Neural progenitor cell (in vitro differentiated cells): ENCODE results near the gene SERBP1.

Experiments
- EZH2 ChIP-seq: fragments of 200-600 bp; sonication (generic); IDR thresholded peaks from 2 replicates; pipeline ENCODE4 v1.6.1; 2017; ENCODE audit warnings: antibody characterized with exemption, mild to moderate bottlenecking, moderate library complexity
- TF ChIP-seq, protein P1 (sequence below): fragments of 200-600 bp; sonication (generic); IDR thresholded peaks from 2 replicates; pipeline ENCODE4 v1.5.1; 2017; ENCODE audit warnings: antibody characterized with exemption, mild to moderate bottlenecking

DNA sequence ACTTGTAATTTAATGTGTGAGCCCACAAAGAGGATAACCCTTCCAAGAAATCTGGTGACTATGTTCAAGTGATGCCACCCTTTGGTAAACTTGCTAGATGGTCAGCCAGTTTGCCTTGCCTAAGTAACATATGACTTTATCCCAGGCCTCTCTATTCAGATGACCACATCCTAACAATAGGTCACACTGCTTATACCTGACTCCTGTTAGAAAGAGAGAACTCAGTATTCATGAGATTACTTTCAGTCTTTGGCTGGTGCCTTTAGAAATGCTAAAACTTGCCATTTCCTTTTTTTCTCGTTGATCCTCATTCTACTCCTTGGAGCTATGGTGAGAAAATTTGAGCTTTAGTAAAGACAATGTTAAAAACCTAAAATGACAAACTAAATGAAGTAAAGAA is 28.5 kb upstream of the SERBP1 start:
- TF ChIP-seq, protein P1, sequence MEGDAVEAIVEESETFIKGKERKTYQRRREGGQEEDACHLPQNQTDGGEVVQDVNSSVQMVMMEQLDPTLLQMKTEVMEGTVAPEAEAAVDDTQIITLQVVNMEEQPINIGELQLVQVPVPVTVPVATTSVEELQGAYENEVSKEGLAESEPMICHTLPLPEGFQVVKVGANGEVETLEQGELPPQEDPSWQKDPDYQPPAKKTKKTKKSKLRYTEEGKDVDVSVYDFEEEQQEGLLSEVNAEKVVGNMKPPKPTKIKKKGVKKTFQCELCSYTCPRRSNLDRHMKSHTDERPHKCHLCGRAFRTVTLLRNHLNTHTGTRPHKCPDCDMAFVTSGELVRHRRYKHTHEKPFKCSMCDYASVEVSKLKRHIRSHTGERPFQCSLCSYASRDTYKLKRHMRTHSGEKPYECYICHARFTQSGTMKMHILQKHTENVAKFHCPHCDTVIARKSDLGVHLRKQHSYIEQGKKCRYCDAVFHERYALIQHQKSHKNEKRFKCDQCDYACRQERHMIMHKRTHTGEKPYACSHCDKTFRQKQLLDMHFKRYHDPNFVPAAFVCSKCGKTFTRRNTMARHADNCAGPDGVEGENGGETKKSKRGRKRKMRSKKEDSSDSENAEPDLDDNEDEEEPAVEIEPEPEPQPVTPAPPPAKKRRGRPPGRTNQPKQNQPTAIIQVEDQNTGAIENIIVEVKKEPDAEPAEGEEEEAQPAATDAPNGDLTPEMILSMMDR: no peak
- no peak for TF ChIP-seq EZH2
